ENCODE data around the gene CALHM3.
A peak's percentile ranks its signal among the peaks of the same experiment; 100 is the strongest.

Gene CALHM3

DNA sequence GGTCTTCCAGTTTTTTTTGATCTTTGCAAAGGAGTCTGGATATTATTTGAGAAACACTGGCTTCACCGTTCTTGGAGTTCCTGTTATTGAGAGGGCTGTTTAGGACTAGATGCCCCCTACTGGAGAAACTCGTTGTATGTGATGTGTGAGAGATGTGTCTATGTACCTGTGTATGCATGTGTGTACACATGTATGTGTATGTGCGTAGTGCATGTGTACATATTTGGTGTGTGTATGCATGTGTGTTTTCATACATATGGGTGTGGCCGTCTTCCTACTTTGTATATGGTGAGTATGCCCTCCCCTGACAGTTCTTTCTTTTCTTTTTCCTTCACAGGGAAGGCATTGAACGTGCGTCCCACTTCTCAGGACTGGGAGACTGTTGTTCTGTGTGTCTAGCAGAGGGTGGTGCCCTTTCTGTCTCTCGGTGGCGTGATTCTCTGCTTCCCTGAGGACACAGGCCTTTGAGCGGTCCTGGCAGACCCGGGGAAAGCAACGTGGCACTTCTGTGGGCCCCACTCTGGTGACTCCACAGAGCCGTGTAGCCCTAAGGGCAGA lies 3.0 kb upstream of the CALHM3 start:
- in situ Hi-C loops (cut with MboI; ENCODE audit: low pct_unique_long_range_greater_than_20kb, low sequenced_read_pairs): no loop called here
- DNase-seq: peak; percentile 92

DNA sequence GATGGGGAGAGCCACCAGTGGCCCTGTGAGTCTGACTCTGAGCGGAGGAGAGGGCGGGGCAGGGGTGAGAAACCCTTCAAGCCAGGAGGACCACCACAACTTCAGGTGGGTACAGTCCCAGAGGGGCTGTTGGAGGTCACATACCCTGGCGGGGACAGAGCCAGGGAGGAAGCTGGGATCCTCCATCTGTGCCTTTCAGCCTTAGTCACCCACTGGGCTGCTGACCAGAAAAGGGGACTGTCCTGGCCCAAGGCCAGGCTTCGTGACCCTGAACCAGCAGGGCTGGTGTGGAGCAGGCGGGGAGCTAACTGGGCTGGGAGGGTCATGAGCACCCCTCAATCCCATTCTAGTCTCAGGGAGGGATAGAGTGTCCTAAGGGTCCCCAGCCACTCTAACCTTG lies 1.5 kb upstream of the CALHM3 start:
- in situ Hi-C loops (cut with MboI; ENCODE audit: low pct_unique_long_range_greater_than_20kb, low sequenced_read_pairs): no loop called here
- no peak for DNase-seq

DNA sequence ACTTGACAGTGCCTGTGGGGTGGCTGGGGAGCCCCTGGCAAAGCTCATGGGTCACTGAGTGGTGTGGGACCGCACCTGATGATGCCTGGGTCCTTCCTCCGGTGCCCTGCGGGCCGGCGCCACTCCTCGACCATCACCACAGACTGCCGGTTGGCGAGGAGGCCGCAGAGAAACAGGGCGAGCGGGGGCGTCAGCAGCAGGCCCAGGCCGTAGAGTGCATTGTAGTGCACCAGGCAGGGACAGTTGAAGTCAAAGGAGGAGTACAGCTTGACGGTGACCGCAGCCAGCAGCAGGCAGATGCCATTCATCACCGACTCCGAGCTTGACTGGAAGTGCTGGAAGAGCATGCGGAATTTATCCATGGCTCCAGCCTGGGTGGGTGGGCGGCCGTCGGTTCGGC lies 369 bp downstream of the CALHM3 start:
- in situ Hi-C loops (cut with MboI; ENCODE audit: low pct_unique_long_range_greater_than_20kb, low sequenced_read_pairs): no loop called here
- no peak for DNase-seq

DNA sequence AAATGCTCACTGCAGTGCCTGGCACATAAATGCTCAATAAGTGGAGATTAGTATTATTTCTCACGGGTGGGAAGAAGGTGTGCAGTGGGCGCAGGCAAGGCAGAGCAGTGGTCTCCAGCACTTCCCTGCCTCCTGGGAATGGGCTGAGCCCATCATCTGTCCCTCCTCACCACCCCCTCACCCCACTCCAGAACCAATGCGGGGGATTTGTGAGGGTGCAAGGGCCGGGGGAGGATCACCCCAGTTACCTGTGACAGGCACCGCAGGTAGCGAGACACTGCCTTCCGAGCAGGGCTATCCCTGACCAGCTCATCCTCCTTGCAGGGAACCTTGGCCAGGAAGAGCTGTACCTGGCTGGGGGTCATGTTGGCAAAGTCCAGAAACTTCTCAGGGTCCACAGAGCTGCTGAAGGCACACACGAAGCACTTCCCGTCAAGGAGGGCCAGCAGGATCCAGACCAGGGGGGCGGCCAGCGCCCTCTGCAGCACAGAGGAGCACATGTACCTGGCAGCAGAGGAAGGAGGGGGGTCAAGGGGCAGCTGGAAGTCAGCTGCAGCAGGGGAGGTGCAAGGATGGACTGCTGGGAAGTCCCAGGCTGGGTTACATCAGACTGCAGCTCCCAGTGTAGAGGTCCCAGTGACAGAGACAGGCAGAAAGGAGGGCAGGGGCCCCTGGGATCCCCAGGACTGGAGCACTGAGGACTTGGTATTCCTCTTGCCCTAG lies 2.8 kb downstream of the CALHM3 start:
- peak; percentile 63 for DNase-seq
- in situ Hi-C loops (cut with MboI; ENCODE audit: low pct_unique_long_range_greater_than_20kb, low sequenced_read_pairs): no loop called here

DNA sequence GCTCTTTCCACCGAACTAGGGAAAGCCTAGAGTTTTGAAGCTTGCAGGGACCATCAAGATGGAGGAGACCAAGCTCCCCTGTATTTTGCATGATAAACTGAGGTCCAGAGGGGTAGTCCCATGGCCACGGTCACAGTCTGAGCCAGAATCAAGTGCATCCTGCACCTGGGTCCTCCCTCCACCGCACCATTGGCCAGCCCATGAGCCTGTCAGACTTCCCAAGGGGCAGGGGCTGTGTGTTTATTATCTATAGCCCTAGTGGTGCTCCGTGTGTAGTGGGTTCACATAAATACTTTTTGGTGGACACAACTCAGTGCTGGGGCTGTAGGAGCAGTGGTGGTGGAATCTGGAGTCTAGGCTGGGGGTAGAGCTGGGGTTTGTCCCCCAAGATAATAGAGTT lies 3.6 kb downstream of the CALHM3 start:
- no peak for DNase-seq
- in situ Hi-C loops (cut with MboI; ENCODE audit: low pct_unique_long_range_greater_than_20kb, low sequenced_read_pairs): no loop called here

DNA sequence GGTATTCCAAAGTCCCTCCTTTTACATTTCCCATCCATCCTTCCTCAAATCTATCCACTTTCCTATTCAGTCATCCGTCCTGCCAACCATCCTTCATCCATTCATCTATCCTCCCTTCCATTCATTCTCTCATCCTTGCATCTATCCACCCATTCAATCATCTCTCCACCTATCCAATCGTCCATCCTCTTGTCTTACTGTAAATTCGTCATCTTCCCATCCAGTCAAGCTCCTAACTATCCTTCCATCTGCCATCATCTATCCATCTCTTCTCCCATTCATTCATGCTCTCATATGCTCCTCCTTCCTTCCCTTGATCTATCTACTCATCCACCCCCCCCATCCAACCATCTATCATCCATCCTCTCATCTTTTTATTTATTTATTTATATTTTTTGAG lies 5.0 kb downstream of the CALHM3 start:
- DNase-seq: no peak
- in situ Hi-C loops (cut with MboI; ENCODE audit: low pct_unique_long_range_greater_than_20kb, low sequenced_read_pairs): no loop called here

DNA sequence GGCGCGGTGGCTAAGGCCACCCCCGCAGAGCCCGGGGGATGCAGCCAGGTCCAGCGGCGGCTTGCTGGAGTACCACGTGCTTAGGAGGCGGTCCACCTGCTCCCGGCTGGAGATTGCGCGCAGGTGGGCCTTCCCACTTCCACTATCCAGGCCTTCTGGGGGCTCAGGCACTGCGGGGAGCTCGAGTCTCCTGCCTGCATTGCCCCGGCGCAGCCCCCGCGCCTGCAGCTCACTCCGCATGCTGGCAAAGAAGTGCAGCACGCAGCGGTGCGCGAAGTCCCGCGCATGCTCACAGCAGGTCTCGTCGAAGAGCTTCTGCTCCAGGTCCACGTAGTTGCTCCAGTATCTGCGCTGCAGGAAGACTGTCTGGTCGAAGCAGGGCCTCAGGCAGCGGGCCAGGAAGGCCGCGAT lies 5.8 kb downstream of the CALHM3 start:
- DNase-seq: no peak

DNA sequence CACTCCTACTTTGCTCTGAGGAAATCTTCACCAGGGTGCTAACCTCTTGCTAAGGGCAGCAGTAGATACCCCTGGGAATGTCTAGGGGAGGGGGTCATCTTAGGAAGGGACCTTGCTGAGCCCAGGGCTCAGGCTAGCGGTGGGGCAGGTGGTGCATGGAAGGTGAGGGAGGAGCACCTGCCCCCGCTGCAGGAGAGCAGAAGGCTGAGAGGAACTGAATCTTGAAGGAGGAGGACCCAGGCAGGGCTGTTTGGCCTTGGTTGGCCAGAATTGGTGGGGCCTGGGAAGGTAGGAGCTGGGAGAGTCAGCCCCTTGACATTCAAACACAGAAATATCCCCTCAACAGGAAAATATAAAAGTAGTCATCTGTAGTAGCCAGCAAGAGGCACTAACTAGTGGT lies 7.0 kb downstream of the CALHM3 start:
- peak; percentile 39 for DNase-seq

More for the DNA sequence above, 5.8 kb downstream of the CALHM3 start:
- in situ Hi-C loops (cut with MboI; ENCODE audit: low pct_unique_long_range_greater_than_20kb, low sequenced_read_pairs): no loop called here

DNA sequence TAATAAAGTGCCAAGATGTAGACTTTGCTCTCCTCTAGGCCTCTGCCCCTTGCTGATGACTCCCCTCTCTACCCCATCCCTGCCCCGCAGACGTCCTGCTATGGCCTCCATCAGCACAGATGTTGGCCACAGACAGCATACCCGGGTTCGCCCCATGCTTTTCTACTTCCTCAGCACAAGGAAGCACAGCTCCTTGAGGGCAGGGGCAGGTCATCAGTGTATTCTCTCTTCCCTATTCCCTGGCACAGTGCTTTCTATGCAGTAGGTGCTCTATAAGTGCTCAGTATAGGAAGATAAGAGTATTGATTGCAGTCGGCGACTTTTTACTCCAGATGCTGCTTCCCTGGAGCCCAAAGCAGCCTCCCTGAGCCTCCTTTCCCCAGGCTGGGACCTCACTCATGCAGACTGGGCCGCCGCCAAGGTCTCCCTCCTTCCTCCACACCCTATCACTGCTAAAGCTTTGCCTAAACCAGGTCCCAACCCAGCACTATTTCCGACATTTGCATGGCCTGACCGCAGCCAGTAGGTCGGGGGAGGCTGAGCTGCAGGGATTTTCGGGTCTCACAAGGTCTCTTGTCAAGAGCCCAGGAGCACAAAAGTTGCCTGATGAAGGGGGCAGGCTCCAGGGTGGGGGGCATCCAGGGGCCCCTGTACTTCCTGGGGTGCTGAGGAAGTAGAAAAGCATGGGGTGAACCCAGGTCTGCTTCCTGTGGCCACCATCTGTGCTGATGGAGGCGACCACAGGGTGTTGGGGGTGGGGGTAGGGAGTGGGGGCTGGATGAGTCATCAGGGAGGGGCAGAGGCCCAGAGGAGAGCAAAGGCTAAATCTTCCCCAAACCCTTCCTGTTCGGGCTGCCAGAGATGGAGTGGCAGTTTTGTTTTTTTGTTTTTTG lies 8.0 kb downstream of the CALHM3 start:
- in situ Hi-C loops (cut with MboI; ENCODE audit: low pct_unique_long_range_greater_than_20kb, low sequenced_read_pairs): no loop called here
- peak; percentile 95 for DNase-seq

More for the DNA sequence above, 7.0 kb downstream of the CALHM3 start:
- in situ Hi-C loops (cut with MboI; ENCODE audit: low pct_unique_long_range_greater_than_20kb, low sequenced_read_pairs): no loop called here

DNA sequence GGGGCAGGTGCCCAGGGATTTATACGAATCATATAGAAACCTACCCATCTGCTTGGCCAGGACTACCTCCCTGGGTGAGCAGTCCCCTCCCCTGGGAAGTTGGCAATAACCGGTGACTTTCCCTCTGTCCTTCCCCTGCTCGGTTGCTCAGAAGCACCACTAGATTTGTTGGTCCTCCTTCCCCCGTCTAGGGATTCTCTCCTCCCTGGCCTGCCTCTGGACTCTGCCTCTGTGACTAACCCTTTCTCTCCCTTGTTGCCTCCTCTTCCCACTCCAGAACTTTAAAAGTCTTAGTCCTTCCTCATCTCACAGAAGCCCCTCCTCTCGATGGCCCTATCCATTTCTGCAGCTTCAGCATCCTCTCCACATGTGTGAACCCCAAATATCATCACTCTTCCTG lies 9.8 kb downstream of the CALHM3 start:
- DNase-seq: no peak
- in situ Hi-C loops (cut with MboI; ENCODE audit: low pct_unique_long_range_greater_than_20kb, low sequenced_read_pairs): no loop called here

DNA sequence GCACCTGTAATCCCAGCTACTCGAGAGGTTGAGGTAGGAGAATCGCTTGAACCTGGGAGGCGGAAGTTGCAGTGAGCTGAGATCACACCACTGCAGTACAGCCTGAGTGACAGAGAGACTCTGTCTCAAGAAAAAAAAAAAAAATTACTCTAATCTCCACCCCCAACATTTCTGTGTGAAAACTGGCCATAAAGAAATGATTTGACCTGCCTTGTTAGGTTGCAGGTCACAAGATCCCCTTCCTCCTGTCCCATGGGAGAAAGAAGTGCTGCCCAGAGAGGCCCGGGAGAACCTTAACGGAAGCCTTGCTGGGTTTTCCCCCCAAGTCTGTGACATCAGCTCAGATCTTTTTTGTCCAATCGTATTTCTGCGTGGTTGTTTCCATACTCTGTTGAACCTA lies 11.6 kb downstream of the CALHM3 start:
- no peak for DNase-seq
- in situ Hi-C loops (cut with MboI; ENCODE audit: low pct_unique_long_range_greater_than_20kb, low sequenced_read_pairs): no loop called here

DNA sequence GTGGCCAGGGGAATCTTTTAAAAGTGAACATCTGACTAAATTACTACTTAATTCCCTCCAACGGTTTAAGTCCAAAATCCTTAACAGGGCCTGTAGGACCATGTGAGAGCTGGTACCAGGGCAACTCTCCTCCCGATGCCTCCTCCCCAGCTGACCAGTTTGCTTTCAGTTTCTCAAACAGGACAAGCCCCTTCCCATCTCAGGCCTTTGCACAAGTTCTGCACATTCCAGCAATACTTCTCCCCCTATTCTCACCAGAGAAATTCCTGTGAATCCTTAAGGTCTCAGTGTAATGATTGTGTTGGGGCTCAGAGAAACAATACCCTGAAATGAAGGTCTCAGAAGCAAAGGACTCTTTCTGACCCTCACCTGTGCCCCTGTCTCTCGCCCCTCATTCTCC lies 12.3 kb downstream of the CALHM3 start:
- no peak for DNase-seq
- in situ Hi-C loops (cut with MboI; ENCODE audit: low pct_unique_long_range_greater_than_20kb, low sequenced_read_pairs): no loop called here

DNA sequence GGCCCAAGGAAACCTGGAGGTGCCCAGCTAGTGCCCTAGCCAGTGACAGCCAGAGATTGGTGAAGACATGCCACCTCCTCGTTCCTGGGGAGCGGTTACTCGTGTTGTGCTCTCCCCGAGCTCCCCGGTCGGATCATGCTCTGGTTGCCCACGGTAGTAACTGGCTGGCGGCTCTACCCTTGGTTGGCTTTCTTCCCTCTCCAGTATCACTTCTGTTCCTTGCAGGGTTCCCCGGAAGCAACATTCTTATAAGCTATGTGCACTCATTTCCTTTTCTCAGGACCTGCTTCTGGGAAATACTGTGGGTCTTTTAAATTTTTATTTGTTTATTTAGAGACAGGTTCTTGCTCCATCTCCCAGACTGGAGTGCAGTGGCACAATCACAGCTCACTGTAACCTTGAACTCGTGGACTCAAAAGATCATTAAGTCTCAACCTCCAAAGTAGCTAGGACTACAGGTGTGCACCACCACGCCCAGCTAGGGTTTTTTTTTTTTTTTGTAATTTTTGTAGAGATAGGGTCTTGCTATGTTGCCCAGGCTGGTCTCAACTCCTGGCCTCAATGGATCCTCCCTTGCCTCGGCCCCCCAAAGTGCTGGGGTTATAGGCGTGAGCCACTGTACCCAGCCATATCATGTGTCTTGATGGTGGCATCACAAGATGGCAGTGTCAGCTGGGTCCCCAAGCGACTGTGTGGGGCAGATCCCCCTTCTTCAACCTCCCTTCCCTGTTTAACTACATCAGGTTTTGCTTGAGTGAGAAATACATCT lies 13.4 kb downstream of the CALHM3 start:
- in situ Hi-C loops (cut with MboI; ENCODE audit: low pct_unique_long_range_greater_than_20kb, low sequenced_read_pairs): no loop called here
- no peak for DNase-seq

DNA sequence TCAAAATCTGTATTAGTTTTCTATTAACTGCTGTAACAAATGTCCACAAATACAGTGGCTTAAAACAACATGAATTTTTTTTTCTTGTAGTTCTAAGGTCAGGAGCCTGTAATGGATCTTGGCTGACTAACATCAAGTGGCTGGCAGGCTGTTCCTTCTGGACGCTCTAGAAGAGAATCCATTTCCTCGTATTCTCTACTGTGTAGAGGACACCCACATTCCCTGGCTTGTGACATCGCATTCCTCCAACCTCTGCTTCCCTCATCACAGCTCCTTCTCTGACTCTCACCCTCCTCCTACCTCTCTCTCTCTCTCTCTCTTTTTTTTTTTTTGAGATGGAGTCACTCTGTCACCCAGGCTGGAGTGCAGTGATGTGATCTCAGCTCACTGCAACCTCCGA lies 15.5 kb downstream of the CALHM3 start:
- DNase-seq: no peak
- in situ Hi-C loops (cut with MboI; ENCODE audit: low pct_unique_long_range_greater_than_20kb, low sequenced_read_pairs): no loop called here

DNA sequence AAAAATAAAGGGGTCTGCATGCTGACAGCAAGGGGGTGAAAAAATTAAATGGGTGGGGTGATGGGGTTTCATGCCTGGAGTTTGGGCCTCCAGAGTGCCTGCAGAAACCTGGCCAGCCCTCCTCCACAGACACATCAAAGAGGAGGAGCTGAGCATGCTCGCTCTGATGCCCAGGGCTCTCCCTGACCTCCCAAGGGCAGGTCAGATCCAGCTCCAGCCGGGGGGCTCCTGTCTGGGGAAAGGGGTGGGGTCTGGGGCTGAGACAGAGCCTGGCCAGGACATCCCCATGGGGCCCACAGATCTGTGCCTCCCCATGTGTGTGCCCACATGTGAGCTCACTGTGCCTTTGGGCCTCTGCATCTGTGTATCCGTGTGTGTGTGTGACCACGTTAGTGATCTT lies 19.4 kb downstream of the CALHM3 start:
- no peak for DNase-seq
- in situ Hi-C loops (cut with MboI; ENCODE audit: low pct_unique_long_range_greater_than_20kb, low sequenced_read_pairs): no loop called here

DNA sequence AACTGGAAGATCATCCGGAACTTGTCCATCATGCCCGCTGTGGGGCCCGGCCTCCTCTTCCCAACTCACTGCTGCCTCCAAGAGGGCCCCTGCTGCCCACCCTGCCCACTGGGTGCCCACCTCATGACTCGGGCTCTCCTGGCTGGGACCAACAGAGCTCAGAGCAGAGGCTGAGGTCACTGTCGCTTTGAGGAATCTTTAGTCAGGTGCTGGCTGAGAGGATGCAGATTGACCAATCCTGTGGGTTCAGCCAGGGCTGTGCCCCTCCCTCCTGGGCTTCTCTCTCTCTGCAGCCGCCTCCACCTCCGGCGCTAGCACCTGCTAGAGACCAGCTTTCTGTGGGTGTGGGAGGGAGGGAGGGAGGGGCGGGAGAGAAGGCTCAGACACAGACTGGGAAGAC lies 20.3 kb downstream of the CALHM3 start, which contains the start of gene CALHM1:
Gene CALHM1, minus strand, starts transcription at position 181 of the 400 bp plus-strand sequence. Its CDS starts 149 bp downstream, at position 32.
- no peak for DNase-seq
- in situ Hi-C loops (cut with MboI; ENCODE audit: low pct_unique_long_range_greater_than_20kb, low sequenced_read_pairs): no loop called here

DNA sequence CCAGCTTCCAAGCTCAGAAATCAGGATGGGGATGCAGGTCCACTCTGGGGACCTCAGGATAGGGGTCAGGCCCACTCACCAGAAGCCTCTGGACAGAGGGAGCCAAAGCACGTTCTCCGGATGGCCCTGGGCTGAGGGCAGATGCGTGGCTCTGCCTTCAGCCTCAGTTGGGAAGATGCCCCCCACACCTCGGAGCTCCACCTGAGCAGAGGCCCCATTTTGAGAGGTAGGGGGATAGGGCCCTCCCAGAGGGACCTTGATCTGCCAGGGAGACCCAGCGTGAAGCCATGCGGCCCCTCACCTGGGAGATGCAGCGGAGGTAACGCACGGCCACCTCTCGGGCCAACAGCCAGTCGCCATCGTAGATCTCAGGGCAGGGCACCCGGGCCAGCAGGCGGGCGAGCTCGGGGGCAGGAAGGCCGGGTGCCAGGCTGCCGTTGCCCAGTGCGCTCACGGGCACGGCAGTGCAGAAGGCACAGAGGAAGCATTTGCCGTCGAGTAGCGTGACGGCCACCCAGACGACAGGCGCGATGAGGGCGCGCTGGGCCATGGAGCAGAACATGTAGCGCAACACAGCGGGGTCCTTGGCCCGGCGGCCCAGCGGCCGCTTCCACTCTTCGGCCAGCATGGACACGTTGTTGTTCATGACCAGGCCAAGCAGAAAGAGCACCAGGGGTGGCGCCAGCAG lies 21.0 kb downstream of the CALHM3 start:
- in situ Hi-C loops (cut with MboI; ENCODE audit: low pct_unique_long_range_greater_than_20kb, low sequenced_read_pairs): no loop called here
- no peak for DNase-seq

DNA sequence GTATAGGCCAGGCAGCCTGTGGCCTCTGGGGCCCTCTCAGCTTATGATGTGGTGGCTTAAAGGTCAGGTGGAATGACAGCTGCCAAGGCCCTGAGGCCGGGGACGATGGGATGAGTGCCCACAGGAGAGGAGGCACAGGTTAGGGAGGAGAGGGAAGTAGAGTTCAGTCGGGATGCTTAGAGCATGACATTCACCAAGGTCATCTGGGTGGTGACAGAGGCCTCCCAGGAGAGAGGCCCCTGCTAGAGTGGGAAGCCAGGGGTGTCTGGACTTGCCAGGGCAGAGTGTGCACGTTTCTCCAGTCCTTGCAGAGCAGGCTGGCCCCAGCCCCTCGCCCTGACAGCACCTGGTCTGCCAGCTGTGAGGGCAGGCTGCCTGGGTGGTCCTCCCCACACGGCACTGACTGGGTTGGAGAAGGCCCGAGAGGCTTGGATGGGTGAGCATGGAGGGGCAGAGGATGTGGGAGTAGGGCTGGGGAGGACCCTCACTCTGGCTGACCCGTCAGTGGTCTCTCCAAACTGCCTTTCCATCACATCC lies 21.8 kb downstream of the CALHM3 start:
- no peak for DNase-seq
- in situ Hi-C loops (cut with MboI; ENCODE audit: low pct_unique_long_range_greater_than_20kb, low sequenced_read_pairs): no loop called here

Measured in KBM-7 (cell line).